GM12875 (cell line): ENCODE data around the gene SPAG4.

Experiments
- H3K4me3 ChIP-seq: one replicate; pipeline ENCODE4 v1.5.1; 2011; ENCODE audit warnings: low read depth, low read length, control low read depth
- TF ChIP-seq, protein P1 (sequence below): IDR thresholded peaks from 2 replicates; pipeline ENCODE4 v1.5.1; 2011; ENCODE audit warnings: low read depth, mild to moderate bottlenecking, control low read depth, inconsistent platforms, low read length, moderate library complexity, borderline replicate concordance; ENCODE audit not compliant: insufficient read depth

Gene SPAG4

DNA sequence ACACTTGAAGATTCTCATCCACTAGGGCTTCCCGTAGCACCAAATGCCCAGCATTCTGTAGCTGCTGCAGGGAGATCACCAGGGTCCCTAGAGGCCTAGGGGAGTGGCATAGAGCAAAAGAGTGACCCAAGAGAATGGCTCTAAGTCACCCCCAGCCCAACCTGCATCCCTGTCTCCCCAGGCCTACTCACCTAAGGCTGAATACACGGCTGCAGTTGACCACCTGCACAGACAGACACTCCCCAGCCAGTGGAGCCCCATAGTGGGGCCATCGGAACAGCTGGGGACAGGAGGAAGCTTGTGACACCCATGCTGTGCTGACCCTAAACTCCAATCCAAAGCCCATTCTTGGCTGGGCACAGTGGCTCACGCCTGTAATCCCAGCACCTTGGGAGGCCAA is 9.5 kb upstream of the SPAG4 start:
- no peak overlapping the region for H3K4me3 ChIP-seq
- TF ChIP-seq, protein P1, sequence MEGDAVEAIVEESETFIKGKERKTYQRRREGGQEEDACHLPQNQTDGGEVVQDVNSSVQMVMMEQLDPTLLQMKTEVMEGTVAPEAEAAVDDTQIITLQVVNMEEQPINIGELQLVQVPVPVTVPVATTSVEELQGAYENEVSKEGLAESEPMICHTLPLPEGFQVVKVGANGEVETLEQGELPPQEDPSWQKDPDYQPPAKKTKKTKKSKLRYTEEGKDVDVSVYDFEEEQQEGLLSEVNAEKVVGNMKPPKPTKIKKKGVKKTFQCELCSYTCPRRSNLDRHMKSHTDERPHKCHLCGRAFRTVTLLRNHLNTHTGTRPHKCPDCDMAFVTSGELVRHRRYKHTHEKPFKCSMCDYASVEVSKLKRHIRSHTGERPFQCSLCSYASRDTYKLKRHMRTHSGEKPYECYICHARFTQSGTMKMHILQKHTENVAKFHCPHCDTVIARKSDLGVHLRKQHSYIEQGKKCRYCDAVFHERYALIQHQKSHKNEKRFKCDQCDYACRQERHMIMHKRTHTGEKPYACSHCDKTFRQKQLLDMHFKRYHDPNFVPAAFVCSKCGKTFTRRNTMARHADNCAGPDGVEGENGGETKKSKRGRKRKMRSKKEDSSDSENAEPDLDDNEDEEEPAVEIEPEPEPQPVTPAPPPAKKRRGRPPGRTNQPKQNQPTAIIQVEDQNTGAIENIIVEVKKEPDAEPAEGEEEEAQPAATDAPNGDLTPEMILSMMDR, result no peak

DNA sequence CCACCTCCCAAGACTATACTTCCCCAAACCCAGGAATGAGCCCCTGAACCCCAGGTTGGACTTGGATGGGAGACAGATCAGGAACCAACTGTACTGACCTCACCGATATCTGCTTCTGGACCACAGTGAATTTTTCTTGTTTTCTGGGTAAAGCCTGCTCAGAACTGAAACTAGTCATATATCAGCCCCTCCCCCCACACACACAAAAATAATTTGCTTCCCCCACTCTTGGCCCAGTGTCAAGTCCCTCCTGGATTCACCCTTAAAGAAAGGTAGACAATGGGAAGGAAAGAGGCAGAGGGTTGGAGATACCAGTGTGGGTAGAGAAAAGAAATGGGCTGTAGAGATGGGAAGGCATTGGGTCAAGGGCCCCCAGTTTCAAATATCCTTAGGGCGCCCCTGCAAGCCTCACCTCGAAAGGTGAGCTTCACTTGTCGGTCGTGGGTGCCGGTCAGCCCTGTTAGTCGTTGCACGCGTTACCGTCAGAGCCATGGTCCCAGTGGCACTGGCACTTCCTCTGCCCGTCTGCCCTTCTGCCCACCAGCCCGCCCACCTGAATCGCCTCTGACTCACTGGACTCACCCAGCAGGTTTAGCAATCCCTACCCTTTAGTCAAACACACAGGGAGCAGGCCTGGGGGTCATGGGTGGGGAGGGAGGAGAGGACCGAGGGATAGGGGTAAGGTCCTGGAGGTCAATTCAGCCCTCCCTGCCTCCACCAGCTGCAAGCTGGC is 8.5 kb upstream of the SPAG4 start:
- TF ChIP-seq, protein P1, result no peak
- H3K4me3 ChIP-seq, result no peak overlapping the region

- TF ChIP-seq, protein P1, result no peak
- no peak overlapping the region for H3K4me3 ChIP-seq
These were observed 4.7 kb upstream of the SPAG4 start for GRCh38 chr20:35610833-35611427.

DNA sequence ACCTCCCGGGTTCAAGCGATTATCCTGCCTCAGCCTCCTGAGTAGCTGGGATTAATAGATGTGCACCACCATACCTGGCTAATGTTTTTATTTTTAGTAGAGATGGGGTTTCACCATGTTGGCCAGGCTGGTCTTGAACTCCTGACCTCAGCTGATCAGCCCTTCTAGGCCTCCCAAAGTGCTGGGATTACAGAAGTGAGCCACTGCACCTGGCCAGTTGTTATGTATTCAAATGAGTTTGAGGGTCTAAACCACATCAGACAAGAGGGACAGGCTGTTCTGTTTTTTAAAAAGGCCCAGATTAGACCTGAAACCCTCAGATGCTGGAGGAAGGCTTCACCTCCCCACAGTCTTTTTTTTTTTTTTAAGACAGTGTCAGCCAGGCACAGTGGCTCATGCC is 4.1 kb upstream of the SPAG4 start:
- H3K4me3 ChIP-seq, result no peak overlapping the region
- TF ChIP-seq, protein P1, result no peak

DNA sequence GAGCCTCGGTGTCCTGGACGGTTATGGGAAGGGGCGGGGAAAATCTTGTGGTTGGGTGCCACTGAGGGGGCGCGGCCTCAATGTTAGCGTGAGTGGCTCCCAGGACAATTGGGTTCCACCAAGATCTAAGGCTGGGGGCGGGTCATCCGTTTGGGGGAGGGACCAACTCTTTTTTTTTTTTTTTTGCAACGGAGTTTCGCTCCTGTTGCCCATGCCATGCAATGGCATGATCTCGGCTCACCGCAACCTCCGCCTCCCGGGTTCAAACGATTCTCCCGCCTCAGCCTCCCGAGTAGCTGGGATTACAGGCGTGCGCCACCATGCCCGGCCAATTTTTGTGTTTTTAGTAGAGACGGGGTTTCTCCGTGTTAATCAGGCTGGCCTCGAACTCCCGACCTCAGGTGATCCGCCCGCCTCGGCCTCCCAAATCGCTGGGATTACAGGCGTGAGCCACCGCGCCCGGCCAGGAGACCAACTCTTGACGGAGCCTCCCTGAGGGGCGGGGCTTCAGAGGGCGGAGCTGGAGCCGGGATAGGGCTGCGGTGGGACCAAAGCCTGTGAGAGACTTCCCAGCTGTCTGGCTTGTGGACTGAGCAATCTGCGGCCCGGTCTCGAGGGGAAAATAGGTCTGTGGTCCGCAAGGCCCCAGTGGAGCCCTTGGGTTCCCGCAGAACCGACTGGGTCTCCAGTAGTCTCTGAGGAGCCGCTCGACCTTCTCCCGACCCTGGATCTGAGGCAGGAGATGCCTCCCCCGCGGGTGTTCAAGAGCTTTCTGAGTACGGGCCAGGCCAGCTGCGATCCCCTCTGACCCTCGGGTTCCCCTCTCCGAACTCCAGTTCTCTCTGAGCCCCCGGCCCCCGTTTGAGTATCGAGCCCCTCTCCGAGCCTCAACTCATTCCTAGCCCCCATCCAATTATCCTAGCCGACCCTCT is 1.1 kb downstream of the SPAG4 start:
- TF ChIP-seq, protein P1, result no peak

GRCh38 chr20:35617397-35618262 is 2.0 kb downstream of the SPAG4 start:
- peak overlapping the region; percentile 5 for H3K4me3 ChIP-seq
- TF ChIP-seq, protein P1, result peak; percentile 45

More for the DNA sequence above, 1.1 kb downstream of the SPAG4 start:
- H3K4me3 ChIP-seq, result peak overlapping the region; percentile 40
